ENCODE results near the gene APBA2.

DNA sequence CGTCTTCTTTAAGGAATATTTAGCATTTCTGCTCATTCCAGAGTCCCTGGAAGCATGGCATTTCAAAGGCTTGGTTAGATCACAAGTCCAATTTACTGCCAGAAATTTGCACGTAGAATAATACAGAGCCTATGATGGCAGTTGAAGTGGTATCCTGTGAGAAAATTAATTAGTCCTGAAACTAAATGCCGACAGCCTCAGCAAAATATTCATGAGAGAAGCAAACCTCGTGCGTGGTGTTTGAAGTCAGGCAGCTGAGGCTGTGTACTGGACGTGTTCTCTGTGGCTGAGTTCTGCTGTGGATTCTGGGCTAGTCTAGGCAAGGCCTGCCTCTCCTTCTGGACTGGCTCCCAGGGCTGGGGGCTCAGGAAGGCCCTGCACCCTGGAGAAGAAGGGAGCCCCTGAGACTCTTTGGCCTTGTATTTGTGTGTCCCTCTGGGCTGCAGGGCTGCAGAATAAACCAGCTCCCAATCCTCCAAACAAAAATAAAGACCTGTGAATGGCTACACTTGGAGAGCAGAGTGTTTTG, 106.6 kb downstream of the APBA2 start:
- TF ChIP-seq GATA2 (IDR thresholded peaks at IDR 0.05; ENCODE audit: low read depth, low read length) (no peak), GATA3 (IDR thresholded peaks at IDR 0.05; ENCODE audit: low read depth, low read length) (no peak)

Data from SH-SY5Y (cell line).